Measurements from ENCODE around the gene SLK.

The SLK gene

DNA sequence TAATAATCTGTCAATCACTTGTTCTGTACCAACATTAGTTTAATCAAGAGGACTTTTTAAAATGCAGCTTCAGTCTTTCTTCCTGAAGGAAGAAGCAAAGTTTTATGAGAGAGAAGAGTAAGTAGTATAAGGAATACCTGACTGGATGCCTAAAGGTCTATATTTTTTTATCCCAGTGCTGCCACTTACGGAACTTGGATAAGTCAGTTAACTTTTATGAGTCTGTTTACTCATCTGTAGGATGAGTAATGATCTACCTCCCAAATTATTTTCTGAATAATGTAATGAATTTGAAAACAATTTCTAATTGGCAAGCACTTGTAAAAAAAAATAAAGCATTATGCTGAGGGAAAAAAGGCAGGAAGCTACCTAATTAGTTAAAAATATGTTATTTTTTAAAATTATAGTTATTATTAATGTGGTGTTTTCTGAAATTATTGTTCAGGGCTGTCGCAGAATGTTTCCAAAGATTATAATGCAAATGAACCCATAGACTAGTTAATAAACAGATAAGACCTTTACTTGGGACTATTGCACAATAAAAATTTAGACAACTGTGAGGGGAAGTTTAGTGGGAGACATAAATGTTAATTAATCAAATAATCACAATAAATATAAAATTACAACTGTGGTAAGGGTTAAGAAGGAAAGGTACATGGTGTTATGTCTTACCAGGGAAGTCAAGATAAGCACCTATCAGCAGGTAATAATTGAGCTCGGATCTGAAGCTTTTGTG is 24.6 kb downstream of the SLK start:
- DNase-seq = no peak

DNA sequence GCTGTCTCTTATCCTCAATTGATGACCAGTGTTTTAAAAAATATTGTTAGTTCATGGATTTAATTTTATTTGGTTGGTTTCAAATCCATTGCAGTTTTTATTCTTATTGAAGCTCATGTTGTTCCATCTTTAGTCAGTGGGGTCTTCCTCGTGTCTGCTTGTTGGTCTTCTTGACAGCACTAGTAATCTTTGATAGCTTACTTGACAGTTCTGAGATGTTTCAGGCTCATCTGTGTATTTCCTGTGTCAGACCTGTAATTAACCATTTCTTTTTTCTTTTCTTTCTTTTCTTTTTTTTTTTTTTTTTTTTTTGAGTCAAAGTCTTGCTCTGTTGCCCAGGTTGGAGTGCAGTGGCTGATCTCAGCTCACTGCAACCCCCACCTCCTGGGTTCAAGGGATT is 28.2 kb downstream of the SLK start:
- DNase-seq = peak in 1 of 5 experiments; percentile 32

DNA sequence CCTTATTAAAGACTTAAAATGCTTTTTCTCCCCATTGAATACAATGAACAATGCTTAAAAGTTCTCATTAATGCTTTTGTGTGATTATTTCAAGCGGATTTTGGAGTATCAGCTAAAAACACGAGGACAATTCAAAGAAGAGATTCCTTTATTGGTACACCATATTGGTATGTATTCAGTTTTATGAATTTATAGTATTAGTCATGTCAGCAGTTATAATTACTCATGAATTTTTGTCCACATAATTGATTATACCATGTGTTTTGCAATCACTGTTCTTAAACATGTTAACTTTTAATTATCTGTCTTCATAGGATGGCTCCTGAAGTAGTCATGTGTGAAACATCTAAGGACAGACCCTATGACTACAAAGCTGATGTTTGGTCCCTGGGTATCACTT is 31.9 kb downstream of the SLK start:
- DNase-seq = no peak

DNA sequence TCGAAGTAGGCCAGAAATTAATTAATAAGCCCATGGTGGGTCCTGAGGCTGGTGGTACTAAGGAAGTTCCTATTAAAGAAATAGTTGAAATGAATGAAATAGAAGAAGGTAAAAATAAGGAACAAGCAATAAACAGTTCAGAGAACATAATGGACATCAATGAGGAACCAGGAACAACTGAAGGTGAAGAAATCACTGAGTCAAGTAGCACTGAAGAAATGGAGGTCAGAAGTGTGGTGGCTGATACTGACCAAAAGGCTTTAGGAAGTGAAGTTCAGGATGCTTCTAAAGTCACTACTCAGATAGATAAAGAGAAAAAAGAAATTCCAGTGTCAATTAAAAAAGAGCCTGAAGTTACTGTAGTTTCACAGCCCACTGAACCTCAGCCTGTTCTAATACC is 36.0 kb downstream of the SLK start:
- no peak for DNase-seq

DNA sequence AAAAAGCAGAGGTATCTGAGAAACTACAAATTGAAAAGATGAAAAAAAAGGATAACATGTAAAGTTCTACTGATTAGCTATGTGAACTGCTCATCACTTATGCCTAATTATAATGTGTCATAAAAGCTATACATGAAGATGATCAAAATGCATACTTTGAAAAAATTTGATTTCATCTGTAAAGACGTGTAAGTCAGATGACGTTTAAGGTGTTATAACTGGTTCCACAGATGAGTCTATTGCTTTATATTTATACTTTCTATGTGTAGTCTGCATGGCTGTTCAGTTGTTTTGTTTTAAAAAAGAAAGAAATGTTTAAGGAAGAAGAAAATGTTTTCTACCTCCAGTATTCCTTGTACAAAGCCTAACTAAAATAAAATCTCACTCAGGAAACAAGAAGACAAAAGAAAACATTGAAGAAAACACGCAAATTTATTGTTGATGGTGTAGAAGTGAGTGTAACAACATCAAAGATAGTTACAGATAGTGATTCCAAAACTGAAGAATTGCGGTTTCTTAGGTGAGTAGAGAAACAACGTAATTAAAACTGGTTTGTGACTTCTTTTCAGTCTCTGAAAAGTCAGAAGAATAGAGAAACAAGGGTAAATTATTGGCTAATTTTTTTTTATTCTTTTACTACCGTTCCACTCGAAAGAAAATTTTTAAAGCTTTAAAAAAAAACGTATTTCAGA is 38.4 kb downstream of the SLK start:
- DNase-seq = peak in 1 of 5 experiments; percentile 75

DNA sequence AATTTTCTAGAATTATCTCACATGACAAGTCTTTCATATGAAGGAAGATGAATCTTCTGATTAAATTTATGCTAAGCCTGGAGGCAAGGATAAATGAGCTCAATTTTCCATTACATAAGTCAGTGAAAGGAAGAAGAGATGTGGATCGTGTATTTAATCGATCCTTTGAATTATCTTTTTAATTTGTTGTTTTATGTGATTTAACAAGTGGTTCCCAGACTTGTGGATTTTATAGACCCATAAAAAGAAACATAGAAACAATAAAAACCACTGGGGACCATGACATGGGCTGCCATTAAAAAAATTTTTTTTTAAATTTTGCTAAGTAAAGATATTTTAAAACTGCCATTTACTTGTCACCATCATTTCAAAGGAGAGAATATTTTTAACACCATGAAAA is 45.0 kb downstream of the SLK start:
- no peak for DNase-seq

DNA sequence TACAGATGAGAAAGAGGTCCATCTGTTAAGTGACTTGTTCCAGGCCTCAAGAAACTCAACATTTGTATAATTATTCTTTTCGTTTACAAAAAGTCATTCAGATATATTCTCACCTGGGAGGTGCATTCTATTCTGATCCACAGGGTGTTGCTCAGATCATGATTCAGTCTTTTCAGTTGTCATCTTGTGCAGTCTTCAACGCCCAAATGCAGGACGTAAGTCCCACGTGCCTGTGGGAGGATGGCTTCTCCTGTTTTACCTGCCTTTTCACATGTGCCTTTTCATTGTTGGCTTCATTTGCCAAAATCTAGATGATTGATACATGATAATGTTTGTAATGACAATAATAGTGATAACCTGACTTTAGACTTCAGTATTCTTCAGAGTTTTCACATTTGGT is 46.5 kb downstream of the SLK start:
- no peak for DNase-seq

DNA sequence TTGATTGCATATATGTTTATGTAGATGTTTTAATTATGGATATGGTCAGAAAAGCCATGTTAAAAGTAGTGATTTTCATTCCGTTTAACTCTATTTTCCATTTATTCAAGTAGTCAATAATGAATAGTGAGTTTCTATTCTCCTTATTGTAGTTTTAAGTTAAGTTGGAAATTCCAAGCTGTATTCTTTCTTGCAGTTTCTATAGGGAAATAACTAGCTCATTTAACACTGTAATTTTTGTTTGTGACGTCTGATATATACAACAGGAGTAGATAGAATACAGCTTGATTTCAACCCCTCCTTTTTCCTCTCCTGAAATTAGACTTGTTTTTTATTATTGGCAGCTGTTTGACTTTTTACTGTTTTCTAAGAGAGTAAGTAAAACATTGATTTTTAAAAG is 47.2 kb downstream of the SLK start:
- no peak for DNase-seq

DNA sequence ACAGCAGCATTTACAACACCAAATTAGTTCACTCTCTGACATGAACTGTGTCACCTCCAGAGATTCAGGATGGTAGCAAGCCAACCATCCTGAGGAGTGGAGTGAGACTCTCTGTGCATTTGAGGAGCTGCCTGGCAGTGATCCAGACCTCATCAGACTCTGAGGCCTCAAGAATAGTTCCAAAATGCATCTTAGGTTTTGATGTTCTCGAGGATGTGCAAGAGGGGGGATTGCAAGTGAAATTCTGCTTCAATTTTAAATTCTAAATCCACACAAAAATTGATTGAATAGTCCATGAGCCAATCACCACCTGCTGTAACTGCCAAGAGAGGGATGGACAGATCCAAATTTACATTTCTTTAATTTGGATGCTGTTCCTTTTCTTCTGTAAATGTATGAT is 49.7 kb downstream of the SLK start:
- DNase-seq = no peak

DNA sequence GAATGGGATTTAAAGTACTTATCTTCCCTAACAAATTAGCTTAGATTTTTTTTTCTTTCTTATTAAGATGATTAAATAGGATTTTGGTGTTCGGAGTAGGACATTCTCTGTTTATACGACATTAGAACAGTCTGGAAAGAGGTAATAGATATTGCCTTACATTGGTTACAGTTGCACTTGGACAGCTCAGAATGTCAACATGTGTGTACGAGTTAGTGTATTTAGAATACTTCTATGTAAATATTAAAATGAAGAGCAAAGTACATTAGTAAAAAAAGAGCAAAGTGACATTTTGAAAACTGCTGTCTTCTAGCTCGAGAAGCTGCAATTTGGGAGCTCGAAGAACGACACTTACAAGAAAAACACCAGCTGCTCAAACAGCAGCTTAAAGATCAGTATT is 51.5 kb downstream of the SLK start:
- DNase-seq = no peak

DNA sequence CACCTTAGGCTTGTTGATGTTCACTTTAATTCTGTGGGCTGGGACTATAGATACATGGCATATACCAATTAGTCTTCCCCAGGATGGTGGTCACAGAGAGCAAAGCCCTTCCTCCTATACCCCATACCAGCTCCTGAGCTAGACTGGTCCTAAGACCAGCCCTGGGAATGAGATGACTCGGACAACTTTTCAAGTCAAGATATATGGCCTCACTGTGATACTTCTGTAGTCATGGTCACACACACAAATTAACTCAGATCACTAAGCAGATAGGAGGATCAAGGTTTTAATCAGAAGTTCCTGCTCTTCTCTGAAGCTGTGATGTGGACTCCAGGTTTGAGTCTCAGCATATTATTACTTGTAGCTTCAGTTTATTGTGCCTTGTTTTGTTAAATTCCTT is 53.1 kb downstream of the SLK start:
- peak in 1 of 5 experiments; percentile 61 for DNase-seq

DNA sequence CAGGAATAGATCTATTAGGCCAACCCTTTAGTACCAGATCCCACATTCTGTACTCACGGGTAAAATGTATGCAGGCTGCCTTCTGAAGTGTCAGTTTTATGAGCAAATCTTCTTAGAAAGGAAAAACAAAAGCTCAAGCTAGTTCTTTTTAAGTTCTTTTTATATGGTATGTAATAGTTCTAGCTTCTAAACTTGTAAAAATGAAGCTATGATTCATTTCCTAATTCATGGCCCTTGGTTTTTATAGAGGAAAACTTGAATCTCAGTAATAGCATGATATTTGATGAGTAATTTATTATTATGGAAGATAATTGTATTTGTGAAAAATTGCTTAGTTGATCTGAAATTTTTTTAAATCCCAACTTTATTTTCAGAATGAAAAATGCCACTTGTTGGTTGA is 54.3 kb downstream of the SLK start:
- no peak for DNase-seq

DNA sequence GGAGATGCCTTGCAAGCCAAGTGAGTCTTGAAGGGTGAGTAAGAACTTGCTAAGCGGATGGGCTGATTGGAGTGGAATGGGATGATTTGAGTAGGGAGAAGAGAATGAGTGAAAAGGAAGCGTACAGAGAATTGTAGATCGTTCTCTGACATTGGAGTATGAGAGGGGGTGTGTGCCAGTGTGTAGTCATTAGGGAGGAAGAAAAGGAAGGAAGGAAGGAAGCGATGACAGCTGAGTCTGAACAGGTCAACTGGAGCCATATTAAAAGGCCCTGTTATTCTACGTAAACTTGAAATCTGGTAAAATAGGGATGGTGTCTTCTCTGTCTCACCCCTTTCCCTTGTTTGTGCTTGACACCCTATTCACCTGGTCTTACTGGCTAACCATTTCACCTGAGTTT is 55.1 kb downstream of the SLK start:
- no peak for DNase-seq

DNA sequence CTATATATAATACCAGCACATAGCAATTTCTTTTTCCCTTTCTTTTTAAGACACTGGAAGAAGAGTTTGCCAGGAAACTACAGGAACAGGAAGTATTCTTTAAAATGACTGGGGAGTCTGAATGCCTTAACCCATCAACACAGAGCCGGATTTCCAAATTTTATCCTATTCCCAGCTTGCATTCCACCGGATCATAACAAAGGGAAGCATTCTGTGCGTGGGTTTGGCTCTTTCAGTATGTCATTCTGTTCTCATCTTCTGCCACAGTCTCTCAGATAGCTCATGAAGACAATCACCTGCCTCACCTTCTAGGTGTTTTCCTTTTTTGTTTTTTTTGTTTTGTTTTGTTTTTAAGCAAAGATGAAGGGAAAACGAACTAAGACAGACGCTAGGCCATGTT is 58.6 kb downstream of the SLK start:
- DNase-seq = no peak

DNA sequence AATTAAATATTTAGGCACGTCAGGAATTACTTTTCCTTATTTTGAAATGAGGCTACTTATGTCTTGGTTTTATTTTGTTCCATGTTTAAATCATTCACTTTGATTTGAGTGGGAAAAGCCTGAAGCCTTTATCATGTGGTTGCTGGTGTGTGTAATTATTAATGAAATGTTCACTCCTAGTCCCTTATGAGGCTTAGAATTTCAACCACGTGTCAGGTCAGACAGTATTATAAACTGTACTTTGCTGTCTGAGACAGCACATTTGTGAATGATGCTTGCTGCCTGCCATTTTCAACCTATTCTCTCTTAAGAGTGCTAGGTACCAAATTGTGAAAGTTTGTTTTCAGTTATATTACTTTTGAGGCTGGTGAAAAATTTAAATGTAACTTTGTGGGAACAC is 59.8 kb downstream of the SLK start:
- DNase-seq = peak in 1 of 5 experiments; percentile 17

DNA sequence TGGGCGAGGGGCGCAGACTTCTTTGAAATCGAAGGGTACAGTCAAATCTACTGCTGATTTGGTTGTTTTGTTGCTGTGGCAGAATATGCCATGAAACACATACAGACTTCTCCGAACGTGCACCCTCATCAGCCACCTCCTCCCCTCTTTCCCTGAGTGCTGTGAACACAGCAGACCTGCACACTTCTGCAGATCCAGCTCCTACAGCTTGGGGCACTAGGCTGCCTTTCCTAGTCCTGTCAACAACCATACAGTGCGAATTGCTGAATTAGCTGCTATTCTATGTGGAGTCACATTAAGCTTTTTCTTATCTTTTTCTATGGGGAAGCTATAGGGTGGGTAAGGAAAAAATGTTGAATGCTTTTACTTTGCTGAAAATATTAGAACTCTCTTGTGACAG is 61.2 kb downstream of the SLK start:
- DNase-seq = peak in 1 of 5 experiments; percentile 77

DNA sequence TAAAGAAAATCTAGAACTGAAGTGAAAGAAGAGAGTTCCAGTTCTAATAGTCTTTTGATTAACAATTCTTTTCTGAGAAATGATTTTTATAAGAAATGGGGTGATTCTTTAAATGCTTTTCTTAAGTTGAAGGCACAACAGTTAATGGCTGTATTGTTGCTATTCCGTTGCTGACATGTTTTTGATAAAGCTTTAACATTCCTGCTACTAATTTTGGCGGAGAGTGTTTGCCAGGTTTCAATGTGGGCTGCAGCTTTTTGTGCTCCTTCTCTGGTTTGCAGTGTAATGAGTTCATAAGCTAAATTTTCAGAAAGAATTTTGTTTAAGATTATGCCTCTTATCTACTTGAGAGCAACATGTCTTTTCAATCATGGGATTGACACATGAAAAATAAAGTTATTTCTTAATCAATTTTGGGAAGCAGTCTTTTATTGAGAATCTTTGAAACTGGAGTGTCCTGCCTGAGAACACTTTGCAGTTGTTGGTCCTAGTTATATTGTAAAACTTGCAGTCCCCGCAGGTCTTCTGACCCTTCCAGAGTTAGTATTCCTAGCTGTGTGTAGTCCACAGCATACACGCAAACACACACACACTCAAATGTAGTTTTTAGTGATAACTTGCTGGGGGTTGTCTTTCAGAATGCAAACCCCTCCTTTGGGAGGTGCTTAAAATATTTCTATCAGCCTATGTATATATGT is 62.0 kb downstream of the SLK start:
- DNase-seq = no peak

DNA sequence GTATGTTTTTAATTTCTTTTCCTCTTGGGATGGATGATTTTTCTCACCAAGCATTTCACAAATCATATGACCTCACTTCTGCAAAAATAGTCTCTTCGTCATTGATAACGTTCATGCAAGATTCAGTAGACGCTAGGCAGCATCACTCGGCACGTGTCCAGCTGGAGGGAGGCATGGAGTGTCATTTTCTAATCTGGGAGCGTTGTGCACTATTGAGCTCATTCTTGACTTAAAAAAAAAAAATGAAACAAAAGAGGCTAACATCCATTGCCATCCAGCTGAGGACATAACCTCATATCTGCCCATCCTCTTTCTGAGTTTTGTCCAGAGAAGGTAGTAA is 62.6 kb downstream of the SLK start:
- DNase-seq = no peak

DNA sequence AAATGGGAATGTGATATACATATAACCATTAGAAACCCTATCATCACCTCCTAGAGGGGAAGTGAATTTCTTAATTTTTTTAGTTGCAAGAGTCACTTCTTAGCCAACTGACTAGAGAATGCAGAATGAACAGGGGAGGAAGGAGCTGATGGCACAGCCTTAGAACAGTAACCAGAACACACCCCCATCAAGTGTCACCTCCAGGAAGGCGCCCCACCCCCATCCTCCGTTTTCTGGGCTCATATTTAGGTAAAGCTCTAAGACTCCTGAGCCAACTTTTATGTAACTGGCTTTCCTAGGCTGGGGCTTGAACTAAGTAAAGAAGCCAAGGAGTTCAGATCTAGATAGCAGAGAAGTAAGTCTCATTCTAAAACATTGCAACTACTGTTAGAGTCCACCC is 64.7 kb downstream of the SLK start:
- DNase-seq = no peak

DNA sequence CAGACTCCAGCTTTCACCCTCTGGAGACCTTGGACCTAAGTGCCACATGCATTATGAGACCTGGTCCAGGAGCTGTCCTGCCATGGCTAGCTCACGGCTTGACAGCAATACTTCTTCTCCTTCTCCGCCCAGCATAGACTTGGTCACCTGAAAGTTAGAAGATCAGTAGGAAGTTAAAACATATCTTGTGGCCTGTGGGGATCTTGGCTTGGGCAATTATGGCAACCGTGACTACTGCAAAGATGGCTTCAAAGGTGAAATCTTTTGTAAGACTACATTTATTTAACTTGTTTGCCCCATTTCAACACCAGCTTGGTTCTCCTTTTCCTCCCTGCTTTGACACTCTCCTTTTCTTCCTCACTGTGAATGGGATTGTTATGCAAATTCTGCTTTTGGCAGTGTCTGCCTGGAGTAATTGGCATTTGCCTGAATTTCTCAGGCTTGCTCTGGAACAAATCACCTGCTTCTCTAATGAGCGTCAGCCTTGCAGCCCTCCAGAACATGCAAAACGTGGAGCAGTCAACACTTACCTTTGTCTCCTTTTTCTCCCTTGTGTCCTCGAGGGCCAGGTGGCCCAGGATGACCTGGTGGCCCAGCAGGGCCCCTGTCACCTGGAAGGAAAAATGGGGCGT is 65.3 kb downstream of the SLK start:
- DNase-seq = no peak

DNA sequence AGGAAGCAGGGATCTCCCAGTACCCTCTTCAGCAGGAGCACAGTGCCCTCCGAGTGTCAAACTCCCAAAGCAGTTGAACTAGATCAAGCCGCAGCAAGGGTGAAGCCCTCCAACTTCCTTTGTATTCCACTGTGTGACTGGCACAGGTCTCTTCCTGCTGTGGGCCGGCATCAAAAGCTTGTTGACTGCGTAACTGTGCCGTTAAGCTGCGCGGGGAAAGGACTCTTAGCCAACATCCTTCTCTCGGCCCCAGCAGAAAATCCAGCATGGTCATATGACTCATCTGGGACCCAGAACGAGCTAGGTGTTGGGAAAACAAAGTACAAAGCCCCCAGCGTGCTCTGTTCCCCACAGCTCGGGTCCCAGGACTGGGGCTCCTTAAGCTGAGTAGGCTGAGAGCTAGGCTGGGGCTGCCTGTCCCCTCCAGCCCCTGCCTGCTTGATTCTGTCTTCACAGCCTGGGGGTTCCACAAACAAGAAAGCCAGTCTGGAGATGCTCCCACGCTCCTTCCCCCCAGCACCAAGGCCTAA is 66.5 kb downstream of the SLK start:
- DNase-seq = no peak

DNA sequence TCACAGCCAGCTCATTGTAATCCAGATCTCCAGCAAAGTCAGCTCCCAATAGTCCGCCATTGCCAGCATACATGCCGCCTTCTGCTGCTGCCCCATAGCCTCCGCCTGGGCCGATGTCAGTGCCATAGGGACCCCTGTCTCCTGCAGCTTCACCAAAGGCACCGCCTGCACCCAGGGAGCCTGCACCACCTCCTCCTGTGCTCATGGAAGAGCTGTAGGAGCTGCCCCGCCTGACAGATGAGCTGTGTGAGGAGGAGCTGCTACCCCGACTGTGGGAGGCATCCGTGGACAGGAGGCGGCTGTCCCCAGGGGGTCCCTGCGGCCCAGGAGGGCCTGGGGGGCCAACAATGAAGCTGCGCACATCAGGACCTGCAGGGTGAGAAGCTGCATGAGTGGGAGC is 67.0 kb downstream of the SLK start:
- no peak for DNase-seq

DNA sequence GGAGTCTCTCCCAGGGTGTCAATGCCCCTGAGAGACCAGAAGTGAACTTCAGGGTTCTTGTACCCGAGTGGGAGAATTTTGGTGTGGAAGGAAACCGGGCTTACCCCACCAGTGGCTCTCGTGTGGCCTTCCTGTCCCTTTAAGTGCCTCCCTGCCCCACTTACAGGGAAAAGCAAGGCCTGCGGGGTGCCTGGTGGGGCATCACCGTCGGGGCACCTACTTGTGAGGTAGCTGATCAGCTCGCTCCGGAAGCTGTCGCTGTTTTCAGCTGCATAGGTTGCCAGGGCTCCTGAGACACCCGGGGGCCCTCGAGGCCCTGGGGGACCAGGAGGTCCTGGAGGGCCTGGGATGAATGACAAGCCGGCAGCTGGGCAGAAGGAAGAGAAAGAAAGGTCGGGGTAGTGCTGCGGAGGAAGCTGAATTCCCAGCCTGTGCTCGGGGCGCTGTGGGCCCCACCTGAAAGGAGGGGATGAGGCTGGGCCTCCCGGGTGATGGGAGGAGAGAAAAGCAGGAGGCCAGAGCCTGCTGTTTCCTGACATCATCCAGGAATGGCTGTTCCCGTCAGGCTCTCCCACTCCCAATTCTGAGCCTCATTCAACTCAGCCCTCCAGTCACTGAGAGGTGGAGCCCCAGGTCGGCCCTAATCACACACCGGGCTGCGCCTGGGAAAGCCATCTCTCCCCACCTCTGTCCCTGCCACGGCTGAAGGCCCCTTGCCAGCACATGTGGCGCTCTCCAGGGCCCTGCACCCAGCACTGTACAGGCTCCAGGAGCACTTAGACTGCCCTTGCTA is 67.7 kb downstream of the SLK start:
- DNase-seq = no peak

Data from T-helper 2 cell (primary cell).